IMR-90 (cell line): ENCODE results near the gene GRIK1. TPM values are rescaled to one million over a fixed set of nuclear protein-coding genes. Genes with fewer than 3 reads are reported as not detected.

Experiments
- ATAC-seq: fragments of 200-7000 bp; cut with Tn5 transposase; 2 replicates; pipeline ENCODE4 v1.9.1; 2020; ENCODE audit warnings: low read depth, mild to moderate bottlenecking, moderate library complexity
- BruUV-seq: library from RNA; stranded (reverse); fragments of 400-500 nt; replicated peaks from 2 replicates; lab custom pipeline; 2021; lab: Mats Ljungman, UMichigan
- CTCF ChIA-PET: fragments of 300-600 bp; formaldehyde crosslinking; extraction: SDS; loops from one replicate; lab custom pipeline; 2021; ENCODE audit warnings: antibody characterized with exemption; lab: Yijun Ruan, JAX
- POLR2A ChIA-PET: fragments of 300-600 bp; sonication (Branson Sonifier 250); formaldehyde crosslinking; loops from one replicate; lab custom pipeline; 2022; ENCODE audit warnings: antibody characterized with exemption; ENCODE audit not compliant: unreplicated experiment; lab: Charles Lee
- DNase-seq: peaks from one replicate; pipeline ENCODE4 v3.0.0; 2013
- H2AFZ ChIP-seq: replicated peaks from 2 replicates; pipeline ENCODE3; 2013; ENCODE audit warnings: low read length, mild to moderate bottlenecking; ENCODE audit not compliant: poor library complexity
- H2AK5ac ChIP-seq: 2 replicates; pipeline ENCODE4 v1.6.1; 2013; ENCODE audit warnings: low read depth, low read length, inconsistent platforms
- H2AK9ac ChIP-seq: replicated peaks from 2 replicates; pipeline ENCODE3; 2013; ENCODE audit warnings: mild to moderate bottlenecking, low read depth, low read length, moderate library complexity; ENCODE audit not compliant: poor library complexity
- H2BK120ac ChIP-seq: 2 replicates; pipeline ENCODE4 v1.6.1; 2013; ENCODE audit warnings: low read depth, low read length, inconsistent platforms
- H2BK15ac ChIP-seq: 3 replicates; pipeline ENCODE4 v1.6.1; 2013; ENCODE audit warnings: low read depth, low read length, inconsistent platforms
- H2BK20ac ChIP-seq: 2 replicates; pipeline ENCODE4 v1.6.1; 2013; ENCODE audit warnings: low read depth, mild to moderate bottlenecking, inconsistent platforms, low read length, moderate library complexity
- H2BK5ac ChIP-seq: 2 replicates; pipeline ENCODE4 v1.6.1; 2013; ENCODE audit warnings: mild to moderate bottlenecking, low read depth, low read length, inconsistent platforms; ENCODE audit not compliant: poor library complexity, severe bottlenecking
- H3K14ac ChIP-seq: replicated peaks from 2 replicates; pipeline ENCODE4 v1.6.1; 2013; ENCODE audit warnings: low read depth, low read length, inconsistent platforms
- H3K18ac ChIP-seq: 2 replicates; pipeline ENCODE4 v1.6.1; 2013; ENCODE audit warnings: low read depth, low read length, control low read depth
- H3K23ac ChIP-seq: 2 replicates; pipeline ENCODE4 v1.6.1; 2013; ENCODE audit warnings: low read depth, low read length, inconsistent platforms
- H3K27ac ChIP-seq: 2 replicates; pipeline ENCODE4 v1.5.1; 2013; ENCODE audit warnings: mild to moderate bottlenecking, control low read depth, low read length; ENCODE audit not compliant: insufficient read depth
- H3K27me3 ChIP-seq: 2 replicates; pipeline ENCODE4 v1.6.1; 2013; ENCODE audit warnings: low read length; ENCODE audit not compliant: control insufficient read depth, insufficient read depth
- H3K36me3 ChIP-seq: 2 replicates; pipeline ENCODE4 v1.6.1; 2013; ENCODE audit warnings: low read length, mixed read lengths; ENCODE audit not compliant: control insufficient read depth, insufficient read depth
- H3K4ac ChIP-seq: 2 replicates; pipeline ENCODE4 v1.6.1; 2013; ENCODE audit warnings: low read depth, low read length, inconsistent platforms
- H3K4me1 ChIP-seq: 2 replicates; pipeline ENCODE4 v1.6.1; 2013; ENCODE audit warnings: low read length, mixed read lengths; ENCODE audit not compliant: control insufficient read depth, insufficient read depth
- H3K4me2 ChIP-seq: 2 replicates; pipeline ENCODE4 v1.6.1; 2013; ENCODE audit warnings: low read depth, mild to moderate bottlenecking, control low read depth, low read length, moderate library complexity
- H3K4me3 ChIP-seq: 2 replicates; pipeline ENCODE4 v1.5.1; 2013; ENCODE audit warnings: low read depth, mild to moderate bottlenecking, control low read depth, low read length, moderate library complexity; ENCODE audit not compliant: insufficient read depth
- H3K56ac ChIP-seq: 2 replicates; pipeline ENCODE4 v1.6.1; 2013; ENCODE audit warnings: low read length, inconsistent platforms; ENCODE audit not compliant: insufficient read depth; ENCODE audit errors: extremely low read depth
- H3K79me1 ChIP-seq, 2 experiments: 2 replicates each; pipeline ENCODE4 v1.6.1; 2013; ENCODE audit warnings: low read length in 2 of 2, inconsistent platforms in 1 of 2, low read depth in 1 of 2
- H3K9ac ChIP-seq: 2 replicates; pipeline ENCODE4 v1.6.1; 2013; ENCODE audit warnings: low read depth, low read length, control low read depth
- H3K9me1 ChIP-seq: 2 replicates; pipeline ENCODE4 v1.6.1; 2013; ENCODE audit warnings: low read length, inconsistent platforms; ENCODE audit not compliant: insufficient read depth
- H3K9me3 ChIP-seq: 2 replicates; pipeline ENCODE4 v1.6.1; 2013; ENCODE audit warnings: low read length; ENCODE audit not compliant: control insufficient read depth, insufficient read depth
- H4K20me1 ChIP-seq: 2 replicates; pipeline ENCODE4 v1.6.1; 2013; ENCODE audit warnings: low read length, inconsistent platforms; ENCODE audit not compliant: insufficient read depth
- H4K5ac ChIP-seq: 2 replicates; pipeline ENCODE4 v1.6.1; 2013; ENCODE audit warnings: mild to moderate bottlenecking, low read depth, low read length, control low read depth
- H4K8ac ChIP-seq, 2 experiments: 2 replicates each; pipeline ENCODE4 v1.6.1; 2013; ENCODE audit warnings: low read depth in 2 of 2, low read length in 2 of 2, control low read depth in 1 of 2, inconsistent platforms in 1 of 2
- H4K91ac ChIP-seq: 2 replicates; pipeline ENCODE4 v1.6.1; 2013; ENCODE audit warnings: low read depth, low read length, inconsistent platforms; ENCODE audit not compliant: insufficient read depth
- BHLHE40 ChIP-seq: fragments of 150-350 bp; IDR thresholded peaks from 2 replicates; pipeline ENCODE4 v1.6.1; 2016; ENCODE audit warnings: mild to moderate bottlenecking, low read depth, low read length
- CEBPB ChIP-seq: IDR thresholded peaks from 2 replicates; pipeline ENCODE4 v1.6.1; 2012; ENCODE audit warnings: low read depth, low read length, improper control_type of control experiment
- CHD1 ChIP-seq: IDR thresholded peaks from 2 replicates; pipeline ENCODE4 v1.6.1; 2012; ENCODE audit warnings: low read depth, low read length, improper control_type of control experiment
- FOS ChIP-seq: fragments of 150-350 bp; IDR thresholded peaks from 2 replicates; pipeline ENCODE4 v1.6.1; 2016; ENCODE audit warnings: low read depth, low read length
- MAFK ChIP-seq: IDR thresholded peaks from 2 replicates; pipeline ENCODE4 v1.6.1; 2012; ENCODE audit warnings: low read depth, low read length, improper control_type of control experiment
- MAZ ChIP-seq: IDR thresholded peaks from 2 replicates; pipeline ENCODE4 v1.6.1; 2012; ENCODE audit warnings: low read depth, mild to moderate bottlenecking, low read length, improper control_type of control experiment, moderate library complexity, borderline replicate concordance
- MXI1 ChIP-seq: IDR thresholded peaks from 2 replicates; pipeline ENCODE4 v1.6.1; 2012; ENCODE audit warnings: low read depth, mild to moderate bottlenecking, low read length, moderate library complexity, borderline replicate concordance
- NFE2L2 ChIP-seq: fragments of 150-350 bp; IDR thresholded peaks from 2 replicates; pipeline ENCODE4 v1.6.1; 2016; ENCODE audit warnings: low read depth, mild to moderate bottlenecking, low read length
- POLR2A ChIP-seq: IDR thresholded peaks from 2 replicates; pipeline ENCODE4 v1.6.1; 2012; ENCODE audit warnings: mild to moderate bottlenecking, low read depth, low read length
- RAD21 ChIP-seq: IDR thresholded peaks from 2 replicates; pipeline ENCODE4 v1.6.1; 2012; ENCODE audit warnings: low read length, improper control_type of control experiment
- RCOR1 ChIP-seq: IDR thresholded peaks from 2 replicates; pipeline ENCODE4 v1.6.1; 2012; ENCODE audit warnings: mild to moderate bottlenecking, low read length, improper control_type of control experiment; ENCODE audit not compliant: insufficient replicate concordance
- RFX5 ChIP-seq: IDR thresholded peaks from 2 replicates; pipeline ENCODE4 v1.8.0; 2012; ENCODE audit warnings: low read depth, mild to moderate bottlenecking, low read length, moderate library complexity
- SMC3 ChIP-seq: fragments of 150-350 bp; IDR thresholded peaks from 2 replicates; pipeline ENCODE4 v1.6.1; 2016; ENCODE audit warnings: low read depth, mild to moderate bottlenecking, antibody characterized with exemption, low read length, moderate library complexity
- USF2 ChIP-seq: fragments of 150-350 bp; IDR thresholded peaks from 2 replicates; pipeline ENCODE4 v1.6.1; 2017; ENCODE audit warnings: mild to moderate bottlenecking, antibody characterized with exemption, low read length, low read depth
- WGBS, 2 experiments: methylation state at CpG; one replicate each; pipeline versions ENCODE4 v1.1.5 to v1.1.7; 2013; ENCODE audit warnings: missing lambda C conversion rate in 2 of 2; ENCODE audit not compliant: insufficient read length in 1 of 2; ENCODE audit errors: extremely low coverage in 2 of 2; 5-methylcytosine and 5-hydroxymethylcytosine counted together
- dilution Hi-C: fragments of 300-500 bp; cut with HindIII; formaldehyde crosslinking; loops from one replicate; pipeline ENCODE4 v1.14.3; 2018; ENCODE audit warnings: low sequenced_read_pairs; ENCODE audit not compliant: unreplicated experiment
- in situ Hi-C: fragments of 300-500 bp; cut with MboI; formaldehyde crosslinking; loops from 3 replicates; pipeline ENCODE4 v1.14.3; 2019; ENCODE audit warnings: low sequenced_read_pairs, inconsistent platforms, mixed read lengths
- intact Hi-C: fragments of 100-400 bp; cut with micrococcal nuclease; formaldehyde crosslinking; loops from 2 replicates; pipeline ENCODE4 v1.10.0; 2022
- polyA plus RNA-seq, 3 experiments: library from polyadenylated mRNA; depleted of rRNA; stranded (reverse); fragments of >200 nt; gene quantifications; 2 replicates each; pipeline ENCODE4 v1.2.3, GENCODE V29; 2012; ENCODE audit warnings: low replicate concordance in 1 of 3
- total RNA-seq: library from RNA; depleted of rRNA; stranded (reverse); fragments of >200 nt; gene quantifications from 2 replicates; pipeline ENCODE4 v1.2.3, GENCODE V29; 2012
- TF ChIP-seq, protein P1 (sequence below): fragments of 150-350 bp; IDR thresholded peaks from 2 replicates; pipeline ENCODE4 v1.6.1; 2016; ENCODE audit warnings: low read depth, mild to moderate bottlenecking, low read length, moderate library complexity, borderline replicate concordance
- TF ChIP-seq, protein P2 (sequence below): conservative IDR thresholded peaks from 2 replicates; pipeline ENCODE4 v1.5.1; 2012; ENCODE audit warnings: mild to moderate bottlenecking, low read depth, low read length, improper control_type of control experiment

The GRIK1 gene
- total and polyA plus RNA-seq, 2 of the 4 experiments (the other 2 are of a cell fraction) = not detected

GRCh38 chr21:29586696-29587095, 353.1 kb downstream of the GRIK1 start:
- Histone ChIP-seq H2BK15ac (no peak overlapping the region), H3K4ac (no peak overlapping the region), H2AFZ (no peak overlapping the region), H3K4me1 (peaks cover 4% of the 10 kb centered on the region; the same call in 1 of the 2 replicates), H2BK120ac (no peak overlapping the region), H3K9me3 (no peaks in the 10 kb centered on the region), H3K9ac (no peak overlapping the region), H3K27ac (no peak overlapping the region), H3K56ac (no peak overlapping the region), H3K27me3 (no peaks in the 10 kb centered on the region), H3K4me3 (no peak overlapping the region), H2BK5ac (no peak overlapping the region), H4K5ac (no peak overlapping the region), H3K18ac (no peak overlapping the region), H3K23ac (no peak overlapping the region), H4K20me1 (no peaks in the 10 kb centered on the region), H2AK5ac (no peak overlapping the region), H3K14ac (no peak overlapping the region), H4K8ac (no peak overlapping the region), H4K91ac (no peak overlapping the region), H3K79me1 (no peaks in the 10 kb centered on the region), H3K9me1 (no peaks in the 10 kb centered on the region), H3K4me2 (no peak overlapping the region; the same call in 1 of the 2 replicates), H2AK9ac (no peak overlapping the region), H2BK20ac (no peak overlapping the region), H3K36me3 (no peaks in the 10 kb centered on the region)
- intact Hi-C loops = no loop called here
- in situ Hi-C loops = no loop called here
- ATAC-seq (peak; percentile 63), DNase-seq (peak; percentile 19)
- POLR2A ChIA-PET = no interaction called here
- CTCF ChIA-PET = no interaction called here
- BruUV-seq = no TSS peak
- TF ChIP-seq NFE2L2 (no peak), CHD1 (no peak), MAFK (no peak), MAZ (no peak), BHLHE40 (no peak), RFX5 (no peak), CEBPB (no peak), FOS (no peak), POLR2A (no peak), RCOR1 (no peak), MXI1 (no peak), USF2 (no peak), SMC3 (no peak), RAD21 (no peak)
- TF ChIP-seq, protein P1, sequence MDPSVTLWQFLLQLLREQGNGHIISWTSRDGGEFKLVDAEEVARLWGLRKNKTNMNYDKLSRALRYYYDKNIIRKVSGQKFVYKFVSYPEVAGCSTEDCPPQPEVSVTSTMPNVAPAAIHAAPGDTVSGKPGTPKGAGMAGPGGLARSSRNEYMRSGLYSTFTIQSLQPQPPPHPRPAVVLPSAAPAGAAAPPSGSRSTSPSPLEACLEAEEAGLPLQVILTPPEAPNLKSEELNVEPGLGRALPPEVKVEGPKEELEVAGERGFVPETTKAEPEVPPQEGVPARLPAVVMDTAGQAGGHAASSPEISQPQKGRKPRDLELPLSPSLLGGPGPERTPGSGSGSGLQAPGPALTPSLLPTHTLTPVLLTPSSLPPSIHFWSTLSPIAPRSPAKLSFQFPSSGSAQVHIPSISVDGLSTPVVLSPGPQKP = no peak
- TF ChIP-seq, protein P2, sequence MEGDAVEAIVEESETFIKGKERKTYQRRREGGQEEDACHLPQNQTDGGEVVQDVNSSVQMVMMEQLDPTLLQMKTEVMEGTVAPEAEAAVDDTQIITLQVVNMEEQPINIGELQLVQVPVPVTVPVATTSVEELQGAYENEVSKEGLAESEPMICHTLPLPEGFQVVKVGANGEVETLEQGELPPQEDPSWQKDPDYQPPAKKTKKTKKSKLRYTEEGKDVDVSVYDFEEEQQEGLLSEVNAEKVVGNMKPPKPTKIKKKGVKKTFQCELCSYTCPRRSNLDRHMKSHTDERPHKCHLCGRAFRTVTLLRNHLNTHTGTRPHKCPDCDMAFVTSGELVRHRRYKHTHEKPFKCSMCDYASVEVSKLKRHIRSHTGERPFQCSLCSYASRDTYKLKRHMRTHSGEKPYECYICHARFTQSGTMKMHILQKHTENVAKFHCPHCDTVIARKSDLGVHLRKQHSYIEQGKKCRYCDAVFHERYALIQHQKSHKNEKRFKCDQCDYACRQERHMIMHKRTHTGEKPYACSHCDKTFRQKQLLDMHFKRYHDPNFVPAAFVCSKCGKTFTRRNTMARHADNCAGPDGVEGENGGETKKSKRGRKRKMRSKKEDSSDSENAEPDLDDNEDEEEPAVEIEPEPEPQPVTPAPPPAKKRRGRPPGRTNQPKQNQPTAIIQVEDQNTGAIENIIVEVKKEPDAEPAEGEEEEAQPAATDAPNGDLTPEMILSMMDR = no peak
- no CpG with 5 or more reads among the region's 1 CpG for WGBS, 2 experiments
- dilution Hi-C loops = no loop called here
